HepG2 (cell line): ENCODE results near the gene TEX261. TPM values are rescaled to one million over a fixed set of nuclear protein-coding genes. Genes with fewer than 3 reads are reported as not detected.

Source experiments
- CC2D1A ChIP-seq: sonication (generic); formaldehyde crosslinking; IDR thresholded peaks from 2 replicates; pipeline ENCODE4 v1.8.1; 2023; ENCODE audit warnings: mild to moderate bottlenecking, missing genetic modification reagents
- CEBPB ChIP-seq: IDR thresholded peaks from 2 replicates; pipeline ENCODE4 v1.6.1; 2011; ENCODE audit warnings: low read depth, low read length, improper control_type of control experiment, borderline replicate concordance
- ELF1 ChIP-seq: sonication (generic); formaldehyde crosslinking; IDR thresholded peaks from 2 replicates; pipeline ENCODE4 v1.4.0; 2020; ENCODE audit warnings: missing genetic modification reagents
- ELF4 ChIP-seq: sonication (generic); formaldehyde crosslinking; IDR thresholded peaks from 2 replicates; pipeline ENCODE4 v1.5.0; 2020; ENCODE audit warnings: missing genetic modification reagents, mild to moderate bottlenecking, moderate library complexity, borderline replicate concordance
- KAT7 ChIP-seq: IDR thresholded peaks from 2 replicates; pipeline ENCODE4 v1.6.1; 2018; ENCODE audit warnings: borderline replicate concordance, missing compliant biosample characterization
- PCBP1 ChIP-seq: fragments of 200-400 bp; formaldehyde crosslinking; IDR thresholded peaks from 2 replicates; pipeline ENCODE4 v1.6.1; 2017; ENCODE audit warnings: mild to moderate bottlenecking, low read depth, low read length, borderline replicate concordance
- PRPF4 ChIP-seq: fragments of 200-400 bp; formaldehyde crosslinking; IDR thresholded peaks from 2 replicates; pipeline ENCODE4 v1.6.1; 2016; ENCODE audit warnings: low read length, low read depth; ENCODE audit not compliant: poor library complexity, severe bottlenecking
- RNF219 ChIP-seq: sonication (generic); formaldehyde crosslinking; IDR thresholded peaks from 2 replicates; pipeline ENCODE4 v1.5.0; 2020; ENCODE audit warnings: mild to moderate bottlenecking, missing genetic modification reagents
- TFE3 ChIP-seq: IDR thresholded peaks from 2 replicates; pipeline ENCODE4 v1.6.1; 2016
- ZBTB21 ChIP-seq: sonication (generic); formaldehyde crosslinking; IDR thresholded peaks from 2 replicates; pipeline ENCODE4 v1.4.0; 2020; ENCODE audit warnings: missing genetic modification reagents
- ZFY ChIP-seq: sonication (generic); formaldehyde crosslinking; IDR thresholded peaks from 2 replicates; pipeline ENCODE4 v1.4.0; 2020; ENCODE audit warnings: missing genetic modification reagents
- ZNF20 ChIP-seq: sonication (generic); formaldehyde crosslinking; IDR thresholded peaks from 2 replicates; pipeline ENCODE4 v1.4.0; 2020; ENCODE audit warnings: mild to moderate bottlenecking, moderate library complexity, missing genetic modification reagents
- ZNF326 ChIP-seq: sonication (generic); formaldehyde crosslinking; IDR thresholded peaks from 2 replicates; pipeline ENCODE4 v1.4.0; 2020; ENCODE audit warnings: missing genetic modification reagents, borderline replicate concordance
- ZNF441 ChIP-seq: sonication (generic); formaldehyde crosslinking; IDR thresholded peaks from 2 replicates; pipeline ENCODE4 v1.7.0; 2021; ENCODE audit warnings: missing genetic modification reagents, borderline replicate concordance
- ZNF549 ChIP-seq: sonication (generic); formaldehyde crosslinking; IDR thresholded peaks from 2 replicates; pipeline ENCODE4 v1.5.0; 2020; ENCODE audit warnings: missing genetic modification reagents
- ZNF557 ChIP-seq: sonication (generic); formaldehyde crosslinking; IDR thresholded peaks from 2 replicates; pipeline ENCODE4 v1.4.0; 2020; ENCODE audit warnings: missing genetic modification reagents
- ZNF629 ChIP-seq: sonication (generic); formaldehyde crosslinking; conservative IDR thresholded peaks from 2 replicates; pipeline ENCODE4 v1.5.0; 2020; ENCODE audit warnings: missing genetic modification reagents
- ZNF710 ChIP-seq: sonication (generic); formaldehyde crosslinking; IDR thresholded peaks from 2 replicates; pipeline ENCODE4 v1.5.0; 2020; ENCODE audit warnings: mild to moderate bottlenecking, missing genetic modification reagents, borderline replicate concordance
- ZNF720 ChIP-seq: sonication (generic); formaldehyde crosslinking; IDR thresholded peaks from 2 replicates; pipeline ENCODE4 v1.4.0; 2020; ENCODE audit warnings: missing genetic modification reagents
- ZNF777 ChIP-seq: sonication (generic); formaldehyde crosslinking; IDR thresholded peaks from 2 replicates; pipeline ENCODE4 v1.4.0; 2020; ENCODE audit warnings: missing genetic modification reagents
- ZNF781 ChIP-seq: sonication (generic); formaldehyde crosslinking; IDR thresholded peaks from 2 replicates; pipeline ENCODE4 v1.5.1; 2020; ENCODE audit warnings: borderline replicate concordance, mild to moderate bottlenecking, missing genetic modification reagents; ENCODE audit errors: not compliant biosample characterization
- polyA plus RNA-seq, 8 experiments: library from polyadenylated mRNA; depleted of rRNA in 3 of 8; stranded (reverse) in 7 of 8; unstranded in 1 of 8; fragments of >200 nt; fragmentation: Illumina TruSeq in 4 of 8; extraction: Trizol in 4 of 8; gene quantifications; 2 replicates each; pipeline versions ENCODE4 v1.2.1 to v1.2.3, GENCODE V29; 2011 to 2016; ENCODE audit warnings: low read depth in 4 of 8, missing spikeins in 1 of 8, mixed read lengths in 1 of 8; ENCODE audit not compliant: insufficient read depth in 1 of 8
- total RNA-seq, 5 experiments: library from RNA; depleted of rRNA; stranded (reverse); fragments of >200 nt; fragmentation: Illumina TruSeq; extraction: Trizol; gene quantifications; 2 replicates each; pipeline ENCODE4 v1.2.3, GENCODE V29; 2016; ENCODE audit warnings: low read depth in 1 of 5
- TF ChIP-seq, protein P1 (sequence below): IDR thresholded peaks from 2 replicates; pipeline ENCODE4 v1.6.1; 2018; ENCODE audit warnings: missing genetic modification reagents

The TEX261 gene
- total and polyA plus RNA-seq, 2 of the 13 experiments (the other 11 are each of a cell fraction or from before 2014, with no cell fraction given), result 43.8 to 78.7 TPM

DNA sequence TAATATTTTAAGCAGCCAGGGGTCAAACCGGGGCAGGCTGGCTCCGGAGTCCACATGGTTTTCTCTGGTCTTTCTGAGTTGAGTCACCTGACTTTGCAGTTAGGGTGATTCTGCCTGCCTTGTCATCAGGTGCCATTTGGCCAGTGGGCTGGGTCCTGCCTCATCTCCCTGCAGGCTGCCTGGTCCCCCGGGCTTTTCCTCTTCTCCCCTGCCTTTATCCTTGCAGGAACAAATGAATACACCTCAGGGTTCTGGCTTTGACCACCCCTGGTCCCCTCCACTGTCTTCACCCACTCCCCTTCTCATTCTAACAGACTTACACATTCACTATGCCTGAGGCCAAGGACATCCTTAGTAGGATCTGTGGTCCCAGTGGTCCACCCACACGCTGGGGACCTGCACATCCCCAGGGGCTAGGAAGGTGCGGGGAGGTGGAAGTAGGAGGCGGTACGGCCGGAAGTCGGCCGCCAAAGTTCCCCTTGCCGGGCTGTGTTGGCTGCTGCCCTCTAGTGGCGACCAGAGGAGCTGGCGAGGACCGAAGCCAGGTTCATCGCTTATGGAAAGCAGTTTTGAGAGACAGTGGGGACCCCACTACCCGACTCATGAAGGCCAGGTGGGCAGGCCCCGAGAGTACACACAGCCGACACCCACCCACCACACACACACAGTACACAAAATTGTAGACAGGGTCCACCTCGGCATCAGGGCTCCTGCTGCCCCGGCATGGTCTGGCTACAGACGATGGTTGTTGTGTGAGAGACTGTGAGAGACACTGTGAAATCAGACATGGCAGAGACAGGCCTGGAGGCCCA, 6.3 kb upstream of the TEX261 start (continued):
- TF ChIP-seq ZNF710 (CRISPR knock-in tag) (peak; percentile 84; the same call in 1 of the 2 replicates), CC2D1A (CRISPR knock-in tag) (no peak), ZNF720 (no peak), ZNF781 (CRISPR knock-in tag) (peak; percentile 46), PCBP1 (no peak), PRPF4 (no peak), ZFY (peak; percentile 46; the same call in 1 of the 2 replicates), ZNF326 (CRISPR knock-in tag) (no peak), ZNF629 (CRISPR knock-in tag) (no peak), ZNF557 (CRISPR knock-in tag) (no peak), RNF219 (CRISPR knock-in tag) (no peak), ELF4 (peak; percentile 80; the same call in 1 of the 2 replicates), ZNF20 (CRISPR knock-in tag) (no peak), ZNF441 (CRISPR knock-in tag) (no peak), ZBTB21 (CRISPR knock-in tag) (no peak; the same call in 1 of the 2 replicates), TFE3 (CRISPR knock-in tag) (no peak), ELF1 (CRISPR knock-in tag) (peak; percentile 86), KAT7 (CRISPR knock-in tag) (no peak), ZNF777 (CRISPR knock-in tag) (peak; percentile 51; the same call in 1 of the 2 replicates), ZNF549 (CRISPR knock-in tag) (no peak), CEBPB (no peak)
- TF ChIP-seq, protein P1, sequence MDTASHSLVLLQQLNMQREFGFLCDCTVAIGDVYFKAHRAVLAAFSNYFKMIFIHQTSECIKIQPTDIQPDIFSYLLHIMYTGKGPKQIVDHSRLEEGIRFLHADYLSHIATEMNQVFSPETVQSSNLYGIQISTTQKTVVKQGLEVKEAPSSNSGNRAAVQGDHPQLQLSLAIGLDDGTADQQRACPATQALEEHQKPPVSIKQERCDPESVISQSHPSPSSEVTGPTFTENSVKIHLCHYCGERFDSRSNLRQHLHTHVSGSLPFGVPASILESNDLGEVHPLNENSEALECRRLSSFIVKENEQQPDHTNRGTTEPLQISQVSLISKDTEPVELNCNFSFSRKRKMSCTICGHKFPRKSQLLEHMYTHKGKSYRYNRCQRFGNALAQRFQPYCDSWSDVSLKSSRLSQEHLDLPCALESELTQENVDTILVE (CRISPR knock-in tag), result peak; percentile 51; the same call in 1 of the 2 replicates
